ENCODE measurements around the gene PLAAT2.
"Not testable (repeated sequence)": the region's sequence is repeated elsewhere in the genome, so short reads cannot be mapped to it uniquely, and the experiment has no call there.

Gene PLAAT2

GRCh38 chr11:63551889-63552266 is 11.3 kb downstream of the PLAAT2 start:
- TF ChIP-seq CTCF (conservative IDR thresholded peaks at IDR 0.05) = no peak

GRCh38 chr11:63551091-63551888 is 11.9 kb downstream of the PLAAT2 start:
- no peak overlapping the region for H3K27ac ChIP-seq
- TF ChIP-seq CTCF (conservative IDR thresholded peaks at IDR 0.05) = no peak

More at GRCh38 chr11:63551889-63552266, 11.3 kb downstream of the PLAAT2 start:
- H3K27ac ChIP-seq = no peak overlapping the region

GRCh38 chr11:63550156-63550700 is 13.0 kb downstream of the PLAAT2 start:
- not testable (repeated sequence) for H3K27ac ChIP-seq

- no peak for TF ChIP-seq CTCF (conservative IDR thresholded peaks at IDR 0.05)
Observed at GRCh38 chr11:63549411-63549810, 13.8 kb downstream of the PLAAT2 start.

GRCh38 chr11:63548178-63548577 is 15.0 kb downstream of the PLAAT2 start:
- H3K27ac ChIP-seq = no peak overlapping the region
- TF ChIP-seq CTCF (conservative IDR thresholded peaks at IDR 0.05) = no peak

More at GRCh38 chr11:63549411-63549810, 13.8 kb downstream of the PLAAT2 start:
- H3K27ac ChIP-seq = no peak overlapping the region

- no peak overlapping the region for H3K27ac ChIP-seq
- no peak for TF ChIP-seq CTCF (conservative IDR thresholded peaks at IDR 0.05)
Observed at GRCh38 chr11:63547061-63547460, 16.1 kb downstream of the PLAAT2 start.

GRCh38 chr11:63543711-63544110 is 19.5 kb downstream of the PLAAT2 start:
- H3K27ac ChIP-seq = no peak overlapping the region
- TF ChIP-seq CTCF (conservative IDR thresholded peaks at IDR 0.05) = no peak

- H3K27ac ChIP-seq = not testable (repeated sequence)
Observed at GRCh38 chr11:63542506-63542905, 20.7 kb downstream of the PLAAT2 start.
